Dermis microvascular lymphatic vessel endothelial cell (primary cell): ENCODE measurements around the gene MYO3B. TPM values are rescaled to one million over a fixed set of nuclear protein-coding genes. Genes with fewer than 3 reads are reported as not detected.

Source experiments
- DNase-seq, 2 donors: peaks; one replicate each; pipeline versions ENCODE4 v3.0.0 to v3.0.0-alpha.2; 2010; ENCODE audit warnings: low read depth in 2 of 2
- total RNA-seq: library from RNA; depleted of rRNA; stranded (reverse); fragments of >200 nt; gene quantifications from 2 replicates; pipeline ENCODE4 v1.2.1, GENCODE V29; 2014

The MYO3B gene
- total RNA-seq, 1 donor from 2014 or later = not detected

GRCh38 chr2:170553748-170554147, 375.8 kb downstream of the MYO3B start:
- peak in 1 of 2 donors; percentile 33 for DNase-seq

- peak; percentile 75 to 91 for DNase-seq
Measured at GRCh38 chr2:170554278-170554955, 376.5 kb downstream of the MYO3B start.

- no peak for DNase-seq
Measured at GRCh38 chr2:170562928-170563327, 385.0 kb downstream of the MYO3B start.

- no peak for DNase-seq
Measured at GRCh38 chr2:170563401-170563800, 385.5 kb downstream of the MYO3B start.

GRCh38 chr2:170566138-170566537, 388.2 kb downstream of the MYO3B start:
- DNase-seq = no peak

- DNase-seq = no peak
Measured at GRCh38 chr2:170567429-170567828, 389.5 kb downstream of the MYO3B start.

GRCh38 chr2:170568511-170568910, 390.6 kb downstream of the MYO3B start:
- DNase-seq = no peak

GRCh38 chr2:170571612-170572011, 393.7 kb downstream of the MYO3B start:
- DNase-seq = no peak

- no peak for DNase-seq
Measured at GRCh38 chr2:170573671-170574070, 395.7 kb downstream of the MYO3B start.

GRCh38 chr2:170576296-170576695, 398.3 kb downstream of the MYO3B start:
- no peak for DNase-seq

GRCh38 chr2:170577356-170577755, 399.4 kb downstream of the MYO3B start:
- DNase-seq = no peak

- DNase-seq = no peak
Measured at GRCh38 chr2:170578606-170579005, 400.7 kb downstream of the MYO3B start.

- DNase-seq = no peak
Measured at GRCh38 chr2:170579511-170579910, 401.6 kb downstream of the MYO3B start.

- no peak for DNase-seq
Measured at GRCh38 chr2:170582313-170582712, 404.4 kb downstream of the MYO3B start.

GRCh38 chr2:170582751-170583463, 405.0 kb downstream of the MYO3B start:
- no peak for DNase-seq

GRCh38 chr2:170585067-170585466, 407.1 kb downstream of the MYO3B start:
- DNase-seq = no peak

- no peak for DNase-seq
Measured at GRCh38 chr2:170586571-170587095, 408.7 kb downstream of the MYO3B start.

- DNase-seq = no peak
Measured at GRCh38 chr2:170587117-170587516, 409.2 kb downstream of the MYO3B start.

GRCh38 chr2:170587922-170588321, 410.0 kb downstream of the MYO3B start:
- no peak for DNase-seq

GRCh38 chr2:170588729-170589128, 410.8 kb downstream of the MYO3B start:
- DNase-seq = no peak

- DNase-seq = no peak
Measured at GRCh38 chr2:170596576-170596975, 418.6 kb downstream of the MYO3B start.

- no peak for DNase-seq
Measured at GRCh38 chr2:170598067-170598395, 420.1 kb downstream of the MYO3B start.

GRCh38 chr2:170601489-170601888, 423.5 kb downstream of the MYO3B start:
- no peak for DNase-seq
